HEK293 (cell line): ENCODE measurements around the gene GPHB5.

ENCODE experiments used
- CTCF ChIA-PET: fragments of 350-600 bp; formaldehyde crosslinking; extraction: SDS; loops from one replicate; lab custom pipeline; 2021; ENCODE audit warnings: antibody characterized with exemption; lab: Yijun Ruan, JAX
- POLR2A ChIA-PET: fragments of 300-600 bp; formaldehyde crosslinking; extraction: SDS; loops from one replicate; lab custom pipeline; 2020; ENCODE audit warnings: antibody characterized with exemption, inconsistent platforms; lab: Yijun Ruan, JAX
- H3K27ac ChIP-seq: fragments of 200-500 bp; sonication (Bioruptor generic); 2 replicates; pipeline ENCODE4 v1.5.1; 2014; ENCODE audit warnings: low read depth, low read length, control low read depth, inconsistent platforms; ENCODE audit errors: extremely low read depth
- H3K36me3 ChIP-seq, 2 experiments: fragments of 200-500 bp in 1 of 2; sonication (Bioruptor generic) in 1 of 2; 1 replicate in 1 of 2; 2 replicates in 1 of 2; pipeline ENCODE4 v1.5.1; 2014 to 2017; ENCODE audit warnings: inconsistent platforms in 2 of 2, low read length in 2 of 2; ENCODE audit not compliant: control insufficient read depth in 2 of 2, insufficient read depth in 1 of 2
- H3K4me1 ChIP-seq: fragments of 200-500 bp; sonication (Bioruptor generic); 2 replicates; pipeline ENCODE4 v1.5.1; 2014; ENCODE audit warnings: mild to moderate bottlenecking, low read length, inconsistent platforms; ENCODE audit not compliant: control insufficient read depth, insufficient read depth
- H3K4me3 ChIP-seq: 2 replicates; pipeline ENCODE4 v1.5.1; 2011; ENCODE audit warnings: low read depth, mild to moderate bottlenecking, control low read depth, low read length, moderate library complexity
- H3K9me3 ChIP-seq: fragments of 200-500 bp; sonication (Bioruptor generic); 2 replicates; pipeline ENCODE4 v1.5.1; 2014; ENCODE audit warnings: low read depth, low read length, inconsistent platforms; ENCODE audit not compliant: control insufficient read depth, insufficient read depth
- REST ChIP-seq: fragments of 450-650 bp; formaldehyde crosslinking; IDR thresholded peaks from 2 replicates; pipeline ENCODE4 v1.5.1; 2016; ENCODE audit warnings: missing biosample characterization, missing genetic modification characterization
- SCRT1 ChIP-seq: fragments of 450-650 bp; formaldehyde crosslinking; IDR thresholded peaks from 2 replicates; pipeline ENCODE4 v1.5.1; 2016; ENCODE audit warnings: missing biosample characterization, missing genetic modification characterization, borderline replicate concordance
- ZBTB26 ChIP-seq: fragments of 450-650 bp; formaldehyde crosslinking; optimal IDR thresholded peaks from 2 replicates; pipeline ENCODE3; 2016; ENCODE audit warnings: missing biosample characterization, mild to moderate bottlenecking, missing genetic modification characterization
- ZBTB8A ChIP-seq: fragments of 450-650 bp; formaldehyde crosslinking; IDR thresholded peaks from 2 replicates; pipeline ENCODE4 v1.5.1; 2016; ENCODE audit warnings: missing biosample characterization, missing genetic modification characterization
- ZNF112 ChIP-seq: fragments of 450-650 bp; formaldehyde crosslinking; IDR thresholded peaks from 2 replicates; pipeline ENCODE4 v1.5.0; 2017; ENCODE audit warnings: missing biosample characterization, missing genetic modification characterization
- ZNF114 ChIP-seq: fragments of 450-650 bp; formaldehyde crosslinking; IDR thresholded peaks from 2 replicates; pipeline ENCODE4 v1.5.0; 2017; ENCODE audit warnings: missing biosample characterization, missing genetic modification characterization
- ZNF133 ChIP-seq: fragments of 450-650 bp; formaldehyde crosslinking; IDR thresholded peaks from 2 replicates; pipeline ENCODE4 v1.5.1; 2016; ENCODE audit warnings: missing biosample characterization, missing genetic modification characterization
- ZNF202 ChIP-seq: fragments of 450-650 bp; formaldehyde crosslinking; IDR thresholded peaks from 2 replicates; pipeline ENCODE4 v1.5.1; 2016; ENCODE audit warnings: missing biosample characterization, missing genetic modification characterization, borderline replicate concordance
- ZNF292 ChIP-seq: fragments of 450-650 bp; formaldehyde crosslinking; IDR thresholded peaks from 2 replicates; pipeline ENCODE4 v1.5.1; 2016; ENCODE audit warnings: low read depth, missing biosample characterization, missing genetic modification characterization, borderline replicate concordance
- ZNF404 ChIP-seq: fragments of 450-650 bp; formaldehyde crosslinking; IDR thresholded peaks from 2 replicates; pipeline ENCODE4 v1.5.1; 2017; ENCODE audit warnings: missing biosample characterization, missing genetic modification characterization
- ZNF514 ChIP-seq: fragments of 450-650 bp; formaldehyde crosslinking; IDR thresholded peaks from 2 replicates; pipeline ENCODE4 v1.5.1; 2016; ENCODE audit warnings: missing biosample characterization, missing genetic modification characterization
- ZNF596 ChIP-seq: fragments of 450-650 bp; IDR thresholded peaks from 2 replicates; pipeline ENCODE4 v1.5.0; 2018; ENCODE audit warnings: missing biosample characterization, mild to moderate bottlenecking, missing genetic modification characterization, moderate library complexity
- ZNF624 ChIP-seq: fragments of 450-650 bp; formaldehyde crosslinking; IDR thresholded peaks from 2 replicates; pipeline ENCODE4 v1.5.1; 2017; ENCODE audit warnings: missing biosample characterization, missing genetic modification characterization
- ZNF660 ChIP-seq: fragments of 450-650 bp; IDR thresholded peaks from 2 replicates; pipeline ENCODE4 v1.5.1; 2018; ENCODE audit warnings: missing biosample characterization, mild to moderate bottlenecking, missing genetic modification characterization
- ZNF747 ChIP-seq: fragments of 450-650 bp; formaldehyde crosslinking; IDR thresholded peaks from 2 replicates; pipeline ENCODE4 v1.5.1; 2016; ENCODE audit warnings: missing biosample characterization, missing genetic modification characterization
- ZSCAN18 ChIP-seq: fragments of 450-650 bp; formaldehyde crosslinking; IDR thresholded peaks from 2 replicates; pipeline ENCODE4 v1.5.1; 2016; ENCODE audit warnings: missing biosample characterization, missing genetic modification characterization
- ZXDB ChIP-seq: fragments of 450-650 bp; formaldehyde crosslinking; IDR thresholded peaks from 2 replicates; pipeline ENCODE4 v1.5.1; 2016; ENCODE audit warnings: missing biosample characterization, missing genetic modification characterization
- TF ChIP-seq, protein P1 (sequence below): fragments of 450-650 bp; formaldehyde crosslinking; IDR thresholded peaks from 2 replicates; pipeline ENCODE4 v1.5.1; 2016; ENCODE audit warnings: missing biosample characterization, missing genetic modification characterization, borderline replicate concordance

Gene GPHB5

GRCh38 chr14:63301891-63302534 lies 16.7 kb downstream of the GPHB5 start (continued):
- TF ChIP-seq ZNF202 (tag by site-specific recombination) (no peak), ZXDB (no peak), ZBTB8A (tag by site-specific recombination) (no peak), ZNF112 (tag by site-specific recombination) (no peak), ZNF747 (no peak)

GRCh38 chr14:63300854-63301253 lies 17.9 kb downstream of the GPHB5 start:
- Histone ChIP-seq H3K36me3 (no peaks in the 10 kb centered on the region), H3K4me3 (no peak overlapping the region), H3K27ac (no peak overlapping the region), H3K9me3 (no peaks in the 10 kb centered on the region), H3K4me1 (no peaks in the 10 kb centered on the region)
- CTCF ChIA-PET = interaction anchor here (0.8 kb wide), 1 partner anchor 55 kb away, joined by 3 read pairs; no protein-coding TSS in a partner anchor
- no peak for TF ChIP-seq ZNF596
- POLR2A ChIA-PET = no interaction called here

- ChIA-PET POLR2A (no interaction called here), CTCF (interaction anchor here (0.7 kb wide), 1 partner anchor 22 kb away, joined by 9 read pairs; no protein-coding TSS in a partner anchor)
- TF ChIP-seq ZSCAN18 (tag by site-specific recombination) (no peak), ZNF133 (no peak), ZNF660 (tag by site-specific recombination) (no peak), SCRT1 (tag by site-specific recombination) (no peak), ZNF404 (tag by site-specific recombination) (no peak), ZNF624 (tag by site-specific recombination) (no peak), ZNF514 (tag by site-specific recombination) (no peak), REST (tag by site-specific recombination) (no peak), ZNF292 (tag by site-specific recombination) (no peak), ZBTB26 (tag by site-specific recombination) (no peak), ZNF114 (tag by site-specific recombination) (no peak)
- TF ChIP-seq, protein P1, sequence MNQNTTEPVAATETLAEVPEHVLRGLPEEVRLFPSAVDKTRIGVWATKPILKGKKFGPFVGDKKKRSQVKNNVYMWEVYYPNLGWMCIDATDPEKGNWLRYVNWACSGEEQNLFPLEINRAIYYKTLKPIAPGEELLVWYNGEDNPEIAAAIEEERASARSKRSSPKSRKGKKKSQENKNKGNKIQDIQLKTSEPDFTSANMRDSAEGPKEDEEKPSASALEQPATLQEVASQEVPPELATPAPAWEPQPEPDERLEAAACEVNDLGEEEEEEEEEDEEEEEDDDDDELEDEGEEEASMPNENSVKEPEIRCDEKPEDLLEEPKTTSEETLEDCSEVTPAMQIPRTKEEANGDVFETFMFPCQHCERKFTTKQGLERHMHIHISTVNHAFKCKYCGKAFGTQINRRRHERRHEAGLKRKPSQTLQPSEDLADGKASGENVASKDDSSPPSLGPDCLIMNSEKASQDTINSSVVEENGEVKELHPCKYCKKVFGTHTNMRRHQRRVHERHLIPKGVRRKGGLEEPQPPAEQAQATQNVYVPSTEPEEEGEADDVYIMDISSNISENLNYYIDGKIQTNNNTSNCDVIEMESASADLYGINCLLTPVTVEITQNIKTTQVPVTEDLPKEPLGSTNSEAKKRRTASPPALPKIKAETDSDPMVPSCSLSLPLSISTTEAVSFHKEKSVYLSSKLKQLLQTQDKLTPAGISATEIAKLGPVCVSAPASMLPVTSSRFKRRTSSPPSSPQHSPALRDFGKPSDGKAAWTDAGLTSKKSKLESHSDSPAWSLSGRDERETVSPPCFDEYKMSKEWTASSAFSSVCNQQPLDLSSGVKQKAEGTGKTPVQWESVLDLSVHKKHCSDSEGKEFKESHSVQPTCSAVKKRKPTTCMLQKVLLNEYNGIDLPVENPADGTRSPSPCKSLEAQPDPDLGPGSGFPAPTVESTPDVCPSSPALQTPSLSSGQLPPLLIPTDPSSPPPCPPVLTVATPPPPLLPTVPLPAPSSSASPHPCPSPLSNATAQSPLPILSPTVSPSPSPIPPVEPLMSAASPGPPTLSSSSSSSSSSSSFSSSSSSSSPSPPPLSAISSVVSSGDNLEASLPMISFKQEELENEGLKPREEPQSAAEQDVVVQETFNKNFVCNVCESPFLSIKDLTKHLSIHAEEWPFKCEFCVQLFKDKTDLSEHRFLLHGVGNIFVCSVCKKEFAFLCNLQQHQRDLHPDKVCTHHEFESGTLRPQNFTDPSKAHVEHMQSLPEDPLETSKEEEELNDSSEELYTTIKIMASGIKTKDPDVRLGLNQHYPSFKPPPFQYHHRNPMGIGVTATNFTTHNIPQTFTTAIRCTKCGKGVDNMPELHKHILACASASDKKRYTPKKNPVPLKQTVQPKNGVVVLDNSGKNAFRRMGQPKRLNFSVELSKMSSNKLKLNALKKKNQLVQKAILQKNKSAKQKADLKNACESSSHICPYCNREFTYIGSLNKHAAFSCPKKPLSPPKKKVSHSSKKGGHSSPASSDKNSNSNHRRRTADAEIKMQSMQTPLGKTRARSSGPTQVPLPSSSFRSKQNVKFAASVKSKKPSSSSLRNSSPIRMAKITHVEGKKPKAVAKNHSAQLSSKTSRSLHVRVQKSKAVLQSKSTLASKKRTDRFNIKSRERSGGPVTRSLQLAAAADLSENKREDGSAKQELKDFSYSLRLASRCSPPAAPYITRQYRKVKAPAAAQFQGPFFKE = no peak
- TF ChIP-seq, all 188 proteins: peak for 0
These were observed 19.2 kb downstream of the GPHB5 start for GRCh38 chr14:63299351-63300110.

More at GRCh38 chr14:63299351-63300110, 19.2 kb downstream of the GPHB5 start:
- H3K4me1 ChIP-seq = no peaks in the 10 kb centered on the region
- no peaks in the 10 kb centered on the region for H3K36me3 ChIP-seq
- H3K9me3 ChIP-seq = no peaks in the 10 kb centered on the region
- H3K4me3 ChIP-seq = no peak overlapping the region
- H3K27ac ChIP-seq = no peak overlapping the region
